ENCODE data around the gene DNAJC15.
"Not testable (repeated sequence)": the region's sequence is repeated elsewhere in the genome, so short reads cannot be mapped to it uniquely, and the experiment has no call there.

Gene DNAJC15

DNA sequence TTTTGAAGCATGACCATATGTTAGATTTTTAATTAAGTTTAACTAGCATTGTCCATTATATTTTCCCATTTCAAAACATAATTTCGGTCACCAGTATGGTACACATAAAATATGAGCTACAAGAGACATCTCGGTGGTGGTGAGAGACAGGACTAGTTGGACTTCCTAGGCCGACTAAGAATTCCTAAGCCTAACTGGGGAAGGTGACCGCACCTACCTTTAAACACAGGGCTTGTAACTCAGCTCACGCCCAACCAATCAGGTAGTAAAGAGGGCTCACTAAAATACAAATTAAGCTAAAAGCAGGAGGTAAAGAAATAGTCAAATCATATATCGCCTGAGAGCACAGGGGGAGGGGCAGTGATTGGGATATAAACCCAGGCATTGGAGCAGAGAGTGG lies 22.9 kb downstream of the DNAJC15 start:
- DNase-seq: no peak

DNA sequence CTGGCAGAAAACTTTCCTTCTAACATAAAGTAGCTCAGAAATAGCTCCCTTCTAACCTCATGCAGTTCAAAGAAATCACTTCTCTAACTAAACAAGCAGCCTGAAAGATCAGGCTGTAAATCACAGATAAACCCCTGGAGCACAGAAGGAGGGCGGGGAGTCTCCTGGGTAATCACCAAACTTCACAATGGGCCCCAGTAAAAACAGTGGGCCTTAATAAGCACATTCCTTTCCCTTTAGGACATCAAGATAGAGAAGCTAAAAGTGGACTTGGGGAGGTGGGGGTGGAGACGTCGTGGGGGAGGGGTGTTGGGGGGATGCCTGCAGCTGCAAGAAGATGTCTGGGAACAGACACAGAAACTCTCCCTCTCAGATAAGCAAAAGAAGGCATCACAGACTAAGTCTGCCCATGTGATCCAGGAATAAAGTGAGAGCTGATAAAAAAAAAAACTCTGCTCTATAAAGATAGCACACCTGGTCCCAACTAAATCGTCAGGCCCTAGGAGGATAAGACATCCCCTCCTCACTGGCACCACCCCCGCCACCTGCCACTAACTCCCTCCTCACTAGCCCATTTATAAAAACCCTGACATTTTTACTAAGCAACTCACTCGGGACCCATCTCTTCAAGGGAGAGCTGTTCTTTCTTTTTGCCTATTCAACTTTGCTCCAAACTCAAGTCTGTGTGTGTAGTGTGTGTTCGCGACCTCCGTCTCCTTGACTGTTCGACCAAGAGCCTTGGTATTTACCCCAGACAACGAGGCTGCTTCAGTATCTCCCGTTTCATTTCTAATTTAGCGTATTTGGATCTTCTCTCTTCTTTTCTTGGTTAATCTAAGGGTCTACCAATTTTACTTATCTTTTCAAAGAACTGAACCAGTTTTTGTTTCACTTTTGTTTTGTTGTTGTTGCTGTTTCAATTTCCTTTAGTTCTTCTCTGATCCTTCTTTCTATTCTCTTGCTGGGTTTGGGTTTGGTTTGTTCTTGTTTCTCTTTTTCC lies 31.7 kb downstream of the DNAJC15 start:
- no peak for DNase-seq

- no peak for DNase-seq
Observed at GRCh38 chr13:43057653-43058317, 34.4 kb downstream of the DNAJC15 start.

- DNase-seq: no peak
Observed at GRCh38 chr13:43058318-43058674, 34.9 kb downstream of the DNAJC15 start.

DNA sequence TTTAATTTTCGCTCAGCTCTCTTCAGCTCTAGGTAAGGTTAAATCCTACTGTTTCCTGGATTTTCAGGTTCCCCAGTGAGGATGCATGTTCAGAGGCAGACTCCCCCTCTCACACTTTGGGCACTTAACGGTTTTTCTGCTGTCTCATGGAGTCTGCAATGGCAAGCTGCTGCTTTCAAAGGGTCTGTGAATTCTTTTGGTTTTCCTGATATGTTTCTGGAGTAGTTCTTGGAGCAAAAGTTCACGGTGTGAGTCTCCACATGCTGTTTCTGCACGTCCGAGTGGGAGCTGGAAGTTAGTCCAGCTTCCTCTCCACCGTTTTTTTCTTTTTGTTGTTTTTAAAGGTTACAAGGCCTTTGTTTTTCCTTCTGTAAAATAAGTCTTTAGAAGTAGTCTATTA lies 35.4 kb downstream of the DNAJC15 start:
- DNase-seq: no peak

DNA sequence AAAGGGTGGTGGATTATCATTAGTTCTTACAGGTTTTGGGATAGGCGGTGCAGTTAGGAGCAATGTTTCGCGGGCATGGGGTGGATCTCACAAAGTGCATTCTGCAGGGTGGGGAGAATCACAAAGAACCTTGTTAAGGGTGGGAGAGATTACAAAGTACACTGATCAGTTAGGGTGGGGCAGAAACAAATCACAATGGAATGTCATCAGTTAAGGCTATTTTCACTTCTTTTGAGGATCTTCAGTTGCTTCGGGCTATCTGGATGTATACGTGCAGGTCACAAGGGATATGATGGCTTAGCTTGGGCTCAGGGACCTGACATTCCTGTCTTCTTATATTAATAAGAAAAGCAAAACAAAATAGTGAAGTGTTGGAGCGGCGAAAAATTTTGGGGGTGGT lies 36.4 kb downstream of the DNAJC15 start:
- not testable (repeated sequence) for DNase-seq

GRCh38 chr13:43060806-43061205 lies 37.4 kb downstream of the DNAJC15 start:
- DNase-seq: not testable (repeated sequence)

DNA sequence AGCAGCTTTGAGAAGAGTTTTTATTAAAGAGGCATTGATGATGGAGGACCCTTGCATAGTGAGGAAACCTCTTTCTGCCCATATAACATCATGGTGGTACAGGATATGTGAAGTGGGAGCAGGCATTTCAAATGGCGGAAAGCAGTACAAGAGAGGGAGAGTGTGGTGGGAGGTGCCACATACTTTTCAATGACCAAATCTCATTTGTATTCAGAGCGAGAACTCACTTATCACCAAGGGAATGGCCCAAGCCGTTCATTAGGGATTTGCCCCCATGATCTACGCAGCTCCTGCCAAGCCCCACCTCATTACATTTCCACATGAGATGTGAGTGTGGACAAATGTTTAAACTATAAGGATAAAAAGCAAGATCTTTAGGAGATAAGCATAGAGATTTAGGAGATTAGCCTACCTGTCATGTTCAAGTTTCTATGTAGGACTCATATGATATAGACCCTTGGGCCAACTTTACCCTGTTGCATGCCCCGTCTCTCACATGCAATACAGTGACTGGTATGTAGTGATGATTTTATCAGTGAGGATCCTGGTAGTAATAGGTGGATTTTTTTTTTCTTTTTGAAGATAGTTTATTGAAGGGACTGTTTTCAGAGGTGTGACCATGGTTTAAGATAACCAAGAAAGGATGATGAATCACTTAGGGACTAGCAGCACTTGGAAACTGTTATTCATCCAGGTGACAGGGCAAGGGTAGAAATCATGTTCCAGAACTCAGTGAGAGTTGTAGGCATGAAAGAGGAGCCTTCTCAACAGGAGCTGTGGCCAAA lies 38.3 kb downstream of the DNAJC15 start:
- DNase-seq: no peak

DNA sequence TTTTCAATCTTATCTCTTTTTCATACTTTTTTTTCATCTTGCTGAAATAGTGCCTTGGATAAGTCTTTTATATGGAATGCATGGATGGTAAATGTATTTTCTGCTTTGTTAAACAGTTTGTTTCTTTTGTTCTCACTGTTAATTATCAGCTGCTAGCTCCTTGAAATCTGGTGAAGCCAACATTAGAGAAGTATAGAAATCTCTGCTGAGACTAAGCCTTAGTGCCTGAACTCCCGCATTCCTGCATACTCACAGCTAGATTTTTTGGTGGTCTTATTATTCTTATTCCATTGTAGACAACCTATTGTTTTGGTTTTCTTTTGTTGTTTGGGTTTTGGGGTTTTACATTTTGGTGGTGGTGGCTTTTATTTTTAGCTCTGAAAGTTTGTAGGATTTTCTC lies 48.4 kb downstream of the DNAJC15 start:
- no peak for DNase-seq

DNA sequence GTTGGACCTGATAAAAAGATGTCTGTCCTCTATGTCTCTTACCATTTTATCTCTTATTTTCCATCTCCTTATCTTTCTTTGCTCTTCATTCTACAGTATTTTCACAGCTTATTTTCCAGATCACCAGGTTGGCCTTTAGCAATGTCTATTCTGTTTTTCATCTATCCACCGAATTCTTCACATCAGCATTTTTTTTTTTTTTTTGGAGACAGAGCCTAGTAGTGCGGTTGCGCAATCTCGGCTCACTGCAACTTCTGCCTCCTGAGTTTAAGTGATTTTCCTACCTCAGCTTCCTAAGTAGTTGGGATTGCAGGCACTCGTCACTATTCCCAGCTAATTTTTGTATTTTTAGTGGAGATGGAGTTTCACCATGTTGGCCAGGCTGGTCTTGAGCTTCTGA lies 49.0 kb downstream of the DNAJC15 start:
- DNase-seq: no peak

- DNase-seq: no peak
Observed at GRCh38 chr13:43074824-43075510, 51.6 kb downstream of the DNAJC15 start.

DNA sequence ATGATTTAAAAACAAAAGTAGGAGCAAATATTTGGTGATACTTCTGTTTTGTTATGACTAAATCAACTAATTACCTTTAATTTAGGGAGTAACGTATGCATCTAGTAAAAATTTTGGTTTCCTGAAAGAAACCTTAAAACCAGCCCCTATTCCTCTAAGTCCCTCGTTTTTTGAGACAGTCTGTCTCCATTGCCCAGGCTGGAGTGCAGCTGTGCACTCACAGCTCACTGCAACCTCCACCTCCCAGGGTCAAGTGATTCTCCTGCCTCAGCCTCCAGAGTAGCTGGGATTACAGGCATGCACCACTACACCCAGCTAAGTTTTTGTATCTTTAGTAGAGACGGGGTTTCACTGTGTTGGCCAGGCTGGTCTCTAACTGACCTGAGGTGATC lies 52.1 kb downstream of the DNAJC15 start:
- DNase-seq: not testable (repeated sequence)

GRCh38 chr13:43077046-43077445 lies 53.7 kb downstream of the DNAJC15 start:
- no peak for DNase-seq

GRCh38 chr13:43077461-43077860 lies 54.1 kb downstream of the DNAJC15 start:
- DNase-seq: no peak

- DNase-seq: no peak
Observed at GRCh38 chr13:43077906-43078305, 54.5 kb downstream of the DNAJC15 start.

DNA sequence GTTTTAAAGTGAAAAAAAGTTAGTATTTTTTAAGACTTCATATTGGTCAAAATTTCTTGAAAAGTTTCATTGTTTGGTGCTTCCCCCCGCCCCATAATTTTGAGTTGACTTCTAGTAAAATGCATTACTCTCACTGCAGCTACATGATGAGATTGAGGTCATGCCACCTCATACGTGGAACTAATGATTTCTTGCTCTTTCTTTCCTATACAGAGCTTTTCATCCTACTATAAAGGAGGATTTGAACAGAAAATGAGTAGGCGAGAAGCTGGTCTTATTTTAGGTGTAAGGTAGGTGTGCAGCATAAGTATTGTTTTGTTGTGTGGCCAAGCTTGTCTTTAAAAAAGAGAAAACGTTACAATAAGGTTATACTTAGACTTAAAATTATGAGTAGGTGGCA lies 55.0 kb downstream of the DNAJC15 start:
- no peak for DNase-seq

GRCh38 chr13:43079392-43079931 lies 56.1 kb downstream of the DNAJC15 start:
- DNase-seq: no peak

DNA sequence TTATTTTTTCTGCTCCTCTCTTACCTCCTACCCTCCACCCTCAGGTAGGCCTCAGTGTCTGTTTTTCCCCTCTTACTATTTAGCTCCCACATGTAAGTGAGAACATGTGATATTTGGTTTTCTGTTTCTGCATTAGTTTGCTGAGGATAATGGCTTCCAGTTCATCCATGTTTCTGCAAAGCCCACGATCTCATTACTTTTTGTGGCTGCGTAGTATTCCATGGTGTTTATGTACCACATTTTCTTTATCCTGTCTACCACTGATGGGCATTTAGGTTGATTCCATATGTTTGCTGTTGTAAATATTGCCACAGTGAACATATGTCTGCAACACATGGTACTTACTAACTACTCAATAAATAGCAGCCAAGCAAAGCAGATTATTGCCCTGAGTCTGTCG lies 56.8 kb downstream of the DNAJC15 start:
- DNase-seq: no peak

GRCh38 chr13:43081866-43082265 lies 58.5 kb downstream of the DNAJC15 start:
- DNase-seq: no peak

DNA sequence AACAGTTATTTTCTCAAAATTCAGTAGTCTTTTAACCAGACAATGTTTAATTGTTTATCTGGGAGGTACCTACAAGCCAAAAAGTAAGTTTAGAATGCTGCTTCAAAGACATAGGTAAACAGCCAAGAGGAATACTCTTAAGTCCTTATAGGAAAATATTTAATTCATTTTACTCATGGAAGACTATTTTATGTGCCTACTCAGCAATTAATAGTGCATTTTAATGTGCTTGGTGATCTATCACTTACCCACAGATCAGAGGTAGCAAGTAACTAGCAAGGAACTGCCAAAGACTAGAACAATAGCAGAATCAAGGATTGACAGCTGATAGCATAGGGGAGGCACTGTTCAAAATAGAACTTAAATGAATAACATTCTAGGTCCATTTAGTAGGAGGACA lies 60.4 kb downstream of the DNAJC15 start:
- no peak for DNase-seq

DNA sequence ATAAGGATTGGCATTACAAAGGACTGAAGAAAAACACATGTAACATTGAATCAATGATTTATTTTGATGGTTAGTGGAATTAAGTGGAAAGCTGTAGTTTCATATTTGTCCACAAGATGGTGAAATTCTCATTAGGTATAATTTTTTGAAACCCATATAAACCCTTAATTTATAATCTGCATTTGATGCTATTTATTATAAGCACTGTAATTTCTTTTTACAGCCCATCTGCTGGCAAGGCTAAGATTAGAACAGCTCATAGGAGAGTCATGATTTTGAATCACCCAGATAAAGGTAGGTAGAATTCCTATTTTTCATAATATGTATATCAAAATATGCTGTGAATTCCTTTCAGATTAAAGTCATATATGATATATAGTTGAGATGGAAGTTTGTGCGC lies 62.2 kb downstream of the DNAJC15 start:
- peak in 1 of 2 donors; percentile 27 for DNase-seq

GRCh38 chr13:43086181-43086580 lies 62.8 kb downstream of the DNAJC15 start:
- DNase-seq: no peak
